ENCODE results near the gene TSEN34. TPM values are rescaled to one million over a fixed set of nuclear protein-coding genes. Genes with fewer than 3 reads are reported as not detected.
"Not testable (repeated sequence)": the region's sequence is repeated elsewhere in the genome, so short reads cannot be mapped to it uniquely, and the experiment has no call there.

TSEN34 gene
- total RNA-seq, 2 donors from 2014 or later, result 17.3 to 24.5 TPM

DNA sequence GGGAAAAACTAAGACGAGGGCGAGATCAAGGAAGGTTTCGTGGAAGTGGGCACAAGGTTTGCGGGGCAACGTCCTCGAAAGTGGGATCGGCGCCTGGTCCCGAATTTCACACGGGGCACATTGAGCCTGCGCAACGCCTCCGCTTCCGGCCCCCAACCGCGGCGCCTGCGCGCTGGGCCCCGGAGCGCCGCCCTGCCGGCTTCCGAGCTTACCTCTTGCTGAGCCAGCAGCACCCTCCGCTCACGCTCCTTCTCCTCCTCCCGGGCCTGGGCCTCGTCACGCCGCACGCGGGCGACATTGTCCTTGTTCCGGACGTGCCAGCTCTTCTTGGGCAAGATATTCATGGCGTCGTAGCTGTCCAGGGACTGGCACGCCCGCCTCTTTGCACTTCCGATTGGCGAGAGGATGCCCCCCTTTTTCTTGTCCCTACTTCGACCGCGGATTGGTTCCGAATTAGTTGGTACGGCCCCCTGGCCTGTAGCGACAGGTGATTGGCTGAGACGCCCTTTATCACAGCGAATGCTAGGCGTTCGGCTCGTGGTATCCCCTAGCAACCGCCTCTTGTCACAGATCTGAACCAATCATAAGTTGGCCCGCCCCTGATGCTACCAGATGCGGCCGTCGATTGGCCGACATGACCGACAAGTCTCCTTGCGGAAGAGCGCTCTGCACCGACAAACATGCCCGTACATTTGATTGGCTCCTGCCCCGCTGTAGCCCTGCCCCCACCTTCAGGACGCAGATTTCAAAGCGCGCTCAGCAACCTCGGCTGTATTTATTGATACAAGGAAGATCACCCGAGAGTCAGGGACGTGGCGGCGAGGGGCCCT lies 31.5 kb upstream of the TSEN34 start, which contains the start of gene LENG1:
LENG1 (minus strand) TSS at position 370 of the 830 bp plus-strand sequence; CDS start at position 344, 26 bp downstream.
- peak; percentile 100 for DNase-seq (ENCODE audit: low spot score)
- intact Hi-C loops (cut with DNase I), result loop anchor here in 1 of 2 donors (10.0 kb wide), 1 partner anchor 245 kb away; no protein-coding TSS in a partner anchor

DNA sequence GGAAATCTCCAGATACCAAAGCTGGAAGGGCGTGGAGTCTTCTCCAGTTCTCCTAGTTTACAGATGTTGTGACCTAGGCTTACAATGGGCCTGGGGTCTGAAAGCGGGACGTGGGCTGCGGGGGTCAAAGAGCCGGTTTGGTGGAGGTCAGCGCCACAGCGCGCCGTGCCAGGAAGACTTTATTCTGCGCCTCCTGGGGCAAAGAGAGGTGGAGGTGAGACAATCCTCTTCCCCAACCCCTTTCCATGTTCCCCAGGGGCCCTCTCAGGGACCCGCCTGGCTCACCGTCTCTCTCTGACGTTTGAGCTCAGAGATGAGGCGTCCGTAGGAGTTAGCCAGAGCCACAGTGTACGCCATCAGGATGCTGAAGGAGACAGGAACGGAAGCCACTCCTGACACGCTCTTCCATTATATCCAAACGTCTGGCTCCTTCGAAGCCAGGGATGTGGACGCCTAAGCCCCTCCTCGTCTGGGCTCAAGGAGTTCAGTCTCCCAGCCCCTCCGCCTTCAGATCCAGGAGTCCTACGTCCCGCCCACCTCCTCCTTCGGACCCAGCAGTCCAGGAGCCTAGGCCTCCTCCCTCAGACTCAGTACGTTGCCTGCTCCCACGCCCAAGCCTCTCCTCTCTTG lies 30.8 kb upstream of the TSEN34 start:
- no peak for DNase-seq (ENCODE audit: low spot score)
- intact Hi-C loops (cut with DNase I), result no loop called here

DNA sequence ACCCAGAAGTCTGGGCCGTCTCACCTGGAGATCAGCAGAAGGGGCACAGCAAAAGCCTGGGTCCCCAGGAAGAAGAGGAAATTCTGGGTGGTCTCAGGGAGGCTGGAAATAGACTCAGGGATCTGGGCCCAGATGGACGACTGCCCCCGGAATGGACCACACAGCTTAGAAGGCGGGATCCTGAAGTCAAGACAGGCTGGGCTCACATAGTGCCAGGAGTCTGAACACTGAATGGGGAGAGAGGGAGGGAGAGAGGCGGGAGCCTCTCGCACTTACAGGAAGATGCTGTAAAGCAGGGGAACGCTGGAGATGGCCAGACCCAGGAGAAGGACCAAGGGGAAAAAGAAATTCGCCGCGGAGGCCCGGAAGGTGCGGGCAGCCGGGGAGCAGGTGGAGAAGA lies 30.3 kb upstream of the TSEN34 start:
- no peak for DNase-seq (ENCODE audit: low spot score)
- intact Hi-C loops (cut with DNase I), result no loop called here

DNA sequence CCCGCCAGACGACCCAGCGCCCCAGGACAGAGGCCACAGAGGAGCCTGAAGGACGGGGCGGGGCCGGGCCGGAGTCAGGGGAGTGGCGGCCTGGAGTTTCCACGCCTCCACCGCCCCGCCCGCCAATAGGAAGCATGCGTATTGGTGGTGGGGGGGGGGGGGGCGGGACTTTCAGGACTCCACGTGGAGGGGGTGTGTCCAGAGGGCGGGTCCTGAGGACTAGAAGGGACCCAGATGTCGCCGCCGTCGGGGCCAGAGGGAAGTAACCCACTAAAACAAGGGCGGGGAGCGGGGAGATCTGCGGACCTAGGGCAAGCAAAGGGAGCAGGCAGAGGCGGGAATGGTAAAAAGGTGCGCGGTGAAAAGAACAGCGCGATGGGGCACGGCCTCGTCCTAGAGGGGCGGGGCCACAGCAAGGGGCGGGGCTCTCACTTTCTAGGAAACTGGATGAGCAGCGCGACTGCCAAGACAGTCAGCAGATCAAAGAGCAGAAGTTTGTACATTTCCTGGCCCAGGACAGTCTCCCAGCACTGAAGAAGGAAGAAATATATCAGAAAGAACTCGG lies 28.8 kb upstream of the TSEN34 start:
- intact Hi-C loops (cut with DNase I), result no loop called here
- peak; percentile 96 for DNase-seq (ENCODE audit: low spot score)

DNA sequence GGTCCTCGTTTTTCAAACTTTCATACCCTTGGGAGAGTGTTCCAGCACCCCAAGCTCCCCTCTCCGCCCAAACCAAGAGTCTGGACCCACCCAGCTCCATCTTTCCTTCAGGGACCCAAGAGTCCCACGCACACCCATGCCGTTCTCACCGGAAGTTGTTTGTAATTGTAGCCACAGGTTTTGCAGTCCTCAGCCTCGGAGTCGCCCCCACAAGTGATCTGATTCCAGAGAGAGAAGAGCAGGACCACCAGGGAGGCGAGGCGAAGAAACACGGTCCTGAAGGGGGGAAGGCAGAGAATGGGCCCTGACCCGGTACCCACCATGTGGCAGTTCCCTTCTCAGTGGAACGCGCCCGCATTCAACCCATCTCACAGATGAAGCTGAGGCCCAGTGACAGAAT lies 28.2 kb upstream of the TSEN34 start:
- intact Hi-C loops (cut with DNase I), result no loop called here
- no peak for DNase-seq (ENCODE audit: low spot score)

DNA sequence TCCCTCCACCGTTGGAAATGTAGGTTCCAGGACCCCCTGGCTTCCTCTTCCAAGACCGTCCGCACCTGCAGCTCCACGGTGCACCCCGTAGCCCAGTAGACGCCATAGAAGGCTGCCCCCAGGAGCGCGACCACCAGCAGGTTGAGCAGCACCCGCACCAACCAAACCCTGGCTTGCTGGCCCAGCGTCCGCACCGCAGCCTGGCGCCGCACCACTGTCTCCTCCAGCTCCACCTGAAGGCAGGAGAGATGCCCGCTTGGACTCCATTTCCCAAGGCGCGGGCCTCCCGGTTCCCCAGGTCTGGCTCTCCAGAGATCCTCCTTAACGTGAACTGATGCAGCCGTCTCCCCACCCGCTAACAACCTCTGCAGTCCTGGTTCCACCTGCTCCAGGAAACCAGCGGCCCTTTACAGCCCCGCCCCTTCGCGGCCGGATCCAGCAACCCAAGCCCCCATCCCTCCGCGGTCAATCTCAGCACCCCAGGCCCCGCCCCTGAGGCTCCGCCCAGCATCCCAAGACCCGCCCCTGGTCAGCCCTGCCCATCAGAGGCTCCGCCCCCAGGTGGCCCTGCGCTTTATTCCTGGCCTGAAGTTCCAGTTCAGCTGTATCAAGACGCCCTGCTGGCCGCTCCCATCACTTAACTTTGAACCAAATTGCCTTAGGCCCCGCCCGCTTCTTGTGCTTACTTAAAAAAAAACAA lies 26.6 kb upstream of the TSEN34 start:
- peak; percentile 92 for DNase-seq (ENCODE audit: low spot score)
- intact Hi-C loops (cut with DNase I), result loop anchor here in 1 of 2 donors (5.0 kb wide), 1 partner anchor 68 kb away; no protein-coding TSS in a partner anchor

DNA sequence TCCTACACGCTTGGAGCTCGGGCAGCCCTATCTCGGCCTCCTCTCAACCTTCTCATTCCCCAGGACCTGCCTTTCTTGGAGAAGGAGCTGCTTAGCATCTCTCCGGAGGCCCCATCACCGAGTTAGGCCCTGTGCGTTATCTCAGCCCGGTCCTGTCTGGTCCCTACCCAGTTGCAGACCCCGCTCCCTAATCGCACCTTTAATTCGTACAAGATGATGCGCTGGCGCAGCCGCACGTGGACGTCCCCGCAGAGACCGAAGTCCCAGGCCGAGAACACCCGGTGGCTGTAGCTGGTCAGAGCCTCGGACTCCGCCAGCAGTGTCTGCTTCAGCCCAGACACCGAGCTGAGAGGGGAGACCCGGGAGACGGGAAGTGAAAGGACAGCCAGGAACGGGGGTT lies 25.9 kb upstream of the TSEN34 start:
- intact Hi-C loops (cut with DNase I), result loop anchor here in 1 of 2 donors (5.0 kb wide), 1 partner anchor 67 kb away; no protein-coding TSS in a partner anchor
- DNase-seq (ENCODE audit: low spot score), result no peak

DNA sequence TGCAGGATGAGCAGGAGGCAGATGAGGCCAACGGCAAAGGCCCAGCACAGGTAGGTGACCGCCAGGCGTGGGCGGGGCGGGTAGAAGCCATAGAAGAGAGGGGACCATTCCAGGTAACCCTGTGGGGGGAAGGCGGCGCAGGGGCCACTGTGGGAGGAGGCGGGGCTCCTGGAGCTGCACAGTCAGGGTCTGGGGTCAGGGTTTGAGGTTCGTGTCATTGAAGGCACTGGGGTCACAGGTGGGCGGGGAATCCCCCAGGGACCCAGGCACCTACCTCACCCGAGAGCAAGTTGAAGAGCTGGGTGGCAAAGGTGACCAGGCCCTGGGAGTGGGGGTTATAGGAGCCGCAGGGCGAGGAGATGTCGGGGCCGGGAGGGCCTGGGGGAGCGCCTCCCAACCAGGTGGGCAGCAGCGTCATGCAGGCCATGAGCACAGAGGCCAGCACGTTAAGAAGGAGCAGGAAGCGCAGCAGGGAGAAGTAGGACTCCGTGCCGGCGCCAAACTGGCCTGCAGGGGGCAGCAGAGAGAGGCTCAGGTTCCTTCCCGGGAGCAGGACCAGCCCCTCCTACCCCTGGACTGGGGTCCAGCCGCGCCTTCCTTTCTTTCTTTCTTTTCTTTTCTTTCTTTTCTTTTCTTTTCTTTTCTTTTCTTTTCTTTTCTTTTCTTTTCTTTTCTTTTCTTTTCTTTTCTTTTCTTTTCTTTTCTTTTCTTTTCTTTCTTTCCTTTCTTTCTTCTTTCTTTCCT lies 22.8 kb upstream of the TSEN34 start:
- intact Hi-C loops (cut with DNase I), result loop anchor here (2.0 to 5.0 kb wide), 2 partner anchors 62 to 64 kb away; no protein-coding TSS in a partner anchor
- DNase-seq (ENCODE audit: low spot score), result peak; percentile 99

DNA sequence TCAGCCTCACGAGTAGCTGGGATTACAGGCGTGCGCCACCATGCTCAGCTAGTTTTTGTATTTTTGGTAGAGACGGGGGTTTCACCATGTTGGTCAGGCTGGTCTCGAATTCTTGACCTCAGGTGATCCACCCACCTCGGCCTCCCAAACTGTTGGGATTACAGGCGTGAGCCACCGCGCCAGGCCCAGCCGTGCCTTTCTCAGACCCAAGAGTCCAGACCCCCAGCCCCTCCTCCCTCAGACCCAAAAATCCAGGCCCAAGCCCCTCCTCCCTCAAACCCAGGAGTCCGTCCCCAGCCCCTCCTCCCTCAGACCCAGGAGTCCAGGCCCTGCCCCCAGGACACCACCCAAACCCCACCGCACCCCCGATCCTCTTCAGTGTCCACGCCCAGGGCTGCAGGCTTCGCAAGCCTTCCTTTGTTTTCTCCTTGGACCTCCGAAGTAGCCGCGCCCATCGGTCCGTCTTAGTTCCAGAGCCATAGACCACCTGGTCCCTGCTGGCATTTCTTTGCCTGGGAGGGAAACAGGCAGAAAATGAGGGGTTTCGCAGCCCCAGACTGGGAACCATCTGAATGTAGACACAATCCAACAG lies 21.9 kb upstream of the TSEN34 start:
- intact Hi-C loops (cut with DNase I), result loop anchor here (2.0 to 5.0 kb wide), 2 partner anchors 62 to 63 kb away; no protein-coding TSS in a partner anchor
- no peak for DNase-seq (ENCODE audit: low spot score)

DNA sequence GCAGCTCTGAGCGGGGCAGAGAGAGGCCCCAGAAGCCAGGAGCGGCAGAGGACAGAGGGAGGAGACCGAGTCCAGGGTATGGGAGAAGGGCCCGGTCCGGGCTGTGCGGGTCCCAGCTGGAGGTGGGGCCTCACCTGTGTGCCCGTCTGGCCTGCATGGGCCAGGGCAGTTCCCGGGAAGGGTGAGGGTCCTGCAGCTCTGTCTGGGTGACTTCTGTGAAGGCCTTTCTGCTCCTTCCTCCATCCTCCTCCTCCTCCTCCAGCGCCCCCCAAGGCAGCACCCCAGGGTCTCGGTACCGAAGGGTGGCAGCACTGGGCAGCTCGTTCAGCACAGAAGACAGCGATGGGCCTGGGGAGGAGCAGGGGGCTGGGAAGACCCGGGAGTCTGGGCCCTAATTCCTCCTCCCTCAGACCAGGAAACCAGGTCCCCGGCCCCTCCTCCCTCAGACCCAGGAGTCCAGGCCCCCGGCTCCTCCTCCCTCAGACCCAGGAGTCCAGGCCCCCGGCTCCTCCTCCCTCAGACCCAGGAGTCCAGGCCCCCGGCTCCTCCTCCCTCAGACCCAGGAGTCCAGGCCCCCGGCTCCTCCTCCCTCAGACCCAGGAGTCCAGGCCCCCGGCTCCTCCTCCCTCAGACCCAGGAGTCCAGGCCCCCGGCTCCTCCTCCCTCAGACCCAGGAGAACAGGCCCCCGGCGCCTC lies 19.2 kb upstream of the TSEN34 start:
- DNase-seq (ENCODE audit: low spot score), result not testable (repeated sequence)
- intact Hi-C loops (cut with DNase I), result loop anchor here in 1 of 2 donors (2.0 to 10.0 kb wide), 2 partner anchors 35 to 283 kb away; no protein-coding TSS in a partner anchor

DNA sequence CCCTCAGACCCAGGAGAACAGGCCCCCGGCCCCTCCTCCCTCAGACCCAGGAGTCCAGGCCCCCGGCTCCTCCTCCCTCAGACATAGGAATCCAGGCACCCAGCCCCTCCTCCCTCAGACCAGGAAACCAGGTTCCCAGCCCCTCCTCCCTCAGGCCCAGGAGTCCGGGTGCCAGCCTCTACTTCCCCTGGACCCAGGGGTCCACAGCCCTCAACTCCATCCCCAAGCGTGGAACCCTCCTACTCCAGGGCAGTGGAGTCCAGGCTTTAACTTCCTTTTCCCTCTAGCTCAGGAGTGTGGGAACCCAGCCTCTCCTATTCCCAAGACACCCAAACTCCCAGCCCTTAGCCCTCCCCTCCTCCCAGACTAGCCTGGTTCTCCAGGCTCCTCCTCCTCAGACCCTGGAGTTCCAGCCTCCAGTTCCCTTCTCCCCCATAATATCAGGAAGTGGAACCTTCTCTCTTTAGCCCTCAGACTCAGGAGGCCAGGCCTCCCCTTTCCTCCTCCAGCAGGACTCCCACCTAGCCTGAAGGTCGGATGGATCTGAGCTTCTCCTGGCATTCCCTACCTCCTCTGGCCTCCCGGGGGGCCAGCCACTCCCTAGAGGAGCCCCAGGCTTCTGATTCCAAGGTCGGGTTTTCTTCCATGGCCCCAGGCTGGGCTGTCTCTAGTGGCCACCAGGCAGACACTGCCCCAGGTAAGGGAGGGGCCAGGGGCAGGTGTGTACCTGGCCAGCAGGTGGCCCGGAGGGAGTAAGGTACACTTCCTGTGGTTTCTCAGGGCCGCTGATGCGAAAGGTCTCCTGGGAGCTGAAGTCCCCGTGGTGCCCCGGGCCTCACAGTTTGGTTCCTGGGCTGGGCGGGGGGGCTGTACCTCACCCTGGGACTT lies 18.4 kb upstream of the TSEN34 start, which contains the start of gene TMC4:
TMC4 (minus strand) TSS at position 690 of the 888 bp plus-strand sequence; CDS start at position 647, 43 bp downstream.
- intact Hi-C loops (cut with DNase I), result loop anchor here in 1 of 2 donors (2.0 to 10.0 kb wide), 2 partner anchors 34 to 282 kb away; no protein-coding TSS in a partner anchor
- no peak for DNase-seq (ENCODE audit: low spot score)

DNA sequence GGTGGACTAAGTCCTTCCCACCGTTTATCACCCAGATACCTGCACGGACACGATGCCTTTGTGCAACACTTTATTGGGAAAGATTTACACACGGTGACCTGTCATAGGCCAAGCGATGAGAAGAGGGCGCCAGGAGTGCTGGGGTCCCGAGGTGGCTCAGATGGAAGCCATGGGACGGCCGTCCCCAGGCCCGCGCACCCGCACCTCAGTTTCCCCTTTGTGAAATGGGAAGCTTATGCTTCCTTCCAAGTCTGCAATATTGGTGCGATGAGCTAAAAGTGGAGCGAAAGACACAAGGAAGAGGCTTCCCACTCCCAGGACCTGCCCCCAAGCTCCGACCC lies 17.8 kb upstream of the TSEN34 start:
- intact Hi-C loops (cut with DNase I), result loop anchor here in 1 of 2 donors (2.0 to 10.0 kb wide), 2 partner anchors 33 to 281 kb away; no protein-coding TSS in a partner anchor
- no peak for DNase-seq (ENCODE audit: low spot score)

DNA sequence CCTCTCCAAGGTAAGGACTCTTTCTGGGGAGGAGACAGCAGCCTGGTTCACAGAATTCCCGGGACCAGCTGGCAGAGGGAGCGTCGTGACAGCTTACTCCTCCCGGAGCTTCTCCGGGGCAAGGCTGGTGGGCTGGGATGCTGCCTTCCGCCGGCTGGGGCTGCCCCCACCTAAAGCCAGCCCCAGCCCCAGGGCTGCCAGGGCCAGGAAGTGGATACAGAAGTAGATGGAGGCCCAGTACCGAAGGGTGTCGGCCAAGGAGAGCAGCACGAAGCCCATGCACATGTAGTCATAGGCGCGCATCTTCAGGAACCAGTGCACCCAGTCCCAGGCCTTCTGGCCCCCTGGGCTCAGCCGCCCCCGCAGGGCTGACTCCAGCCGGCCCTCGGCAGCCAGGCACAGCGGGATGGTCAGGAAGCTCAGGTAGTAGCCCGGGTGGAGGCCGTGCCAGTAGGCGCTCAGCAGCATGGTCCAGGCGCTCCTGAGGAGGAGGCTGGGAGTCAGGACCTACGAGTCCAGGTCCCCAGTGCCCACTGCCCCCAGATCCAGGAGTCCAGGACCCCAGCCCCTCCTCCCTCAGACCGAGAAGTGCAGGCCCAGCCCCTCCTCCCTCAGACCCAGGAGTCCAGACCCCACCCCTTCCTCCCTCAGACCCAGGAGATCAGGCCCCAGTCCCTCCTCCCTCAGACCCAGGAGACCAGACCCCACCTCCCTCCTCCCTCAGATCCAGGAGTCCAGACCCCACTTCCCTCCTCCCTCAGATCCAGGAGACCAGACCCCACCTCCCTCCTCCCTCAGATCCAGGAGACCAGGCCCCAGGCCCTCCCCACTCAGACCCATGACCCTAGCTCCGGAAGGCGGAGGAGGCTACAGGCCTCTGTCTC lies 16.9 kb upstream of the TSEN34 start:
- intact Hi-C loops (cut with DNase I), result loop anchor here in 1 of 2 donors (2.0 to 10.0 kb wide), 2 partner anchors 33 to 281 kb away; no protein-coding TSS in a partner anchor
- DNase-seq (ENCODE audit: low spot score), result peak; percentile 75

DNA sequence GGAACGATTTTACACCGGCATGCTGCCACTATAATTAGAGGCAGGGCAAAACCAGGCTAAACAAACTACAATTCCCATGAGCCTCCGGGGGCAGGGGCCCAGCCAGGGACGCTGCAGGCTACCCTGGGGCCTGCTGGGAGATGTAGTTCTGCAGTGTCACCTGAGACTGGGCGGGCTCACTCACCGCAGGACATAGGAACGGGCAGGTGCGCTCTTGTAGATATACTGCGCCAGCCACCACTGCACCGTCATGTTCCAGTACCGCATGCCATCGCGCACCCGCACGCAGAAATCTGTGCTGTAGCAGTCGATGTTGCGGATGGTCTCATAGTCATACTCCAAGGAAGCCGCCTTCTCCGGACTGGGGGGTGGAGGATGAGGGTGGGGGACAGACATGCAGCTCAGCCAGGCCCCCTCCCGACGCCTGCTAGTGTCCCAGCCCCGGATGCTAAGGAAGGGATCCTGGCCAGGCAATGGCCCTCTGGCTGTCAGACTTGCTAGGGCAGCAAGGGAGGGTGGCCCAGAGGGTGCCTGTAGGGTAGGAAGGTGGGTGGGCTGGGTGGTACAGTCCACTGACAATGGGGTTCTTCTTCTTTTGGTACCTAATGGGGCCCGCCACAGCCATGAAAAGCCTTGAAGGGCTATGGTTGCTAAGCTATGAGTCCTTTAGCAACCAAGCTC lies 12.4 kb upstream of the TSEN34 start:
- DNase-seq (ENCODE audit: low spot score), result peak; percentile 71
- intact Hi-C loops (cut with DNase I), result loop anchor here in 1 of 2 donors (10.0 kb wide), 1 partner anchor 276 kb away; no protein-coding TSS in a partner anchor
